Measurements from ENCODE around the gene XDH.

Gene XDH

GRCh38 chr2:31414601-31415241 is at the start of gene XDH:
TSS of gene XDH (minus strand) at chr2:31414742. CDS start at chr2:31414666, 76 bp downstream.
- DNase-seq: no peak

- DNase-seq: no peak
These were observed 43.1 kb upstream of the XDH start for GRCh38 chr2:31457651-31458050.

- no peak for DNase-seq
These were observed 32.3 kb upstream of the XDH start for GRCh38 chr2:31446848-31447247.

- DNase-seq: no peak
These were observed 27.8 kb upstream of the XDH start for GRCh38 chr2:31442376-31442775.

GRCh38 chr2:31440764-31441163 is 26.2 kb upstream of the XDH start:
- DNase-seq: no peak

GRCh38 chr2:31434911-31435310 is 20.4 kb upstream of the XDH start:
- no peak for DNase-seq

GRCh38 chr2:31433541-31433940 is 19.0 kb upstream of the XDH start:
- DNase-seq: no peak

GRCh38 chr2:31430439-31431165 is 16.1 kb upstream of the XDH start:
- DNase-seq: no peak

- no peak for DNase-seq
These were observed 15.4 kb upstream of the XDH start for GRCh38 chr2:31429759-31430438.

GRCh38 chr2:31429040-31429439 is 14.5 kb upstream of the XDH start:
- no peak for DNase-seq

- no peak for DNase-seq
These were observed 13.5 kb upstream of the XDH start for GRCh38 chr2:31428001-31428418.

GRCh38 chr2:31426096-31426495 is 11.6 kb upstream of the XDH start:
- DNase-seq: no peak

- DNase-seq: no peak
These were observed 7.1 kb upstream of the XDH start for GRCh38 chr2:31421634-31422033.

- no peak for DNase-seq
These were observed 6.4 kb upstream of the XDH start for GRCh38 chr2:31420936-31421335.

GRCh38 chr2:31419386-31419785 is 4.8 kb upstream of the XDH start:
- no peak for DNase-seq

- no peak for DNase-seq
These were observed 879 bp upstream of the XDH start for GRCh38 chr2:31415421-31415820.

GRCh38 chr2:31413862-31414550 is 536 bp downstream of the XDH start:
- no peak for DNase-seq

GRCh38 chr2:31413025-31413424 is 1.5 kb downstream of the XDH start:
- no peak for DNase-seq

- no peak for DNase-seq
These were observed 2.8 kb downstream of the XDH start for GRCh38 chr2:31411771-31412170.

GRCh38 chr2:31406593-31407385 is 7.8 kb downstream of the XDH start:
- no peak for DNase-seq

GRCh38 chr2:31404827-31405226 is 9.7 kb downstream of the XDH start:
- DNase-seq: no peak

GRCh38 chr2:31404302-31404701 is 10.2 kb downstream of the XDH start:
- DNase-seq: no peak

- no peak for DNase-seq
These were observed 12.2 kb downstream of the XDH start for GRCh38 chr2:31402388-31402787.
